GM19351 (cell line): ENCODE data around the gene ROPN1.

Experiments used
- ATAC-seq: cut with Tn5 transposase; IDR thresholded peaks from one replicate; pipeline ENCODE4 v1.9.1; 2021; ENCODE audit warnings: mild to moderate bottlenecking, moderate library complexity; ENCODE audit not compliant: unreplicated experiment

Gene ROPN1

DNA sequence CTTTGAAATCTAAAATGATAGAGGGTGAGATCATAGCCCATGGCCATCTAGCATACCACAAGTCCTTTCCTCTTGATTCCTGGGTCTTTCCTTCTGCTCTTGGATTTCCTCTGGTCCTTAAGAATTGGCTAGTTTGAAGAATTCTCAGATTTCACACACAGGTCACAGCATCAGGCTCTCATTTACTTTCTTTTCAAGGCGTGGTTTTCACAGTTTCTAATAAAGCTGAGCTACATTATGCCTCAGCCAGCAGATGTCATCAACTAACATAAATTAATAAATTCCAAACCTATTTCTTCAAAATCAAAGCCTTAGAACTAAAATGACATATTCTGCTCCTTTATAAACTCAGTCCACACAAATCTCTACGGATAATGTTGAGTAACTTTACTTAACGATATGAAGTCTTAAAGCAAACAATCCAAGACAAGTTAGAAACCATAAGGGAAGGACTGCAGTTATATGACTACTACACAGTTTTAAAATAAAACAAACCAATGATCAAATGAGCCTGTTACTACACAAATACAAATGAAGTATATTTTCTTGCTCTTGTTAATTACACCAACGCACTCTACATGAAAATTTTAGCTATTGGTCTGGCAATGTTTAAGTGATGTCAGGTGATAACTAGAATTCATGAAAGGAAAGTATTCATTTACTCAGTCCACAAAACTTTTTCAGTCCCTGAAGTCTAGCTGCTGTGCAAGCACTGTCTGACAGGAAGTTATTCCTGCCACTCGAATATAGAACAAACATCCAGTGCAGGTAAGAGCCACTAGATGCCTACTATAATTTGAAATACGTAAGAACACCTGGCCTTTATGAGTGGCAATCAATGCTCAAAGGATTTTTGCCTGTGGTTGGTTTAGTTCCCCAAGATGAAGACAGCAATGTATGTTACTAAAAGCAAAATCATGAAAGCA, 40.1 kb downstream of the ROPN1 start:
- no peak for ATAC-seq

DNA sequence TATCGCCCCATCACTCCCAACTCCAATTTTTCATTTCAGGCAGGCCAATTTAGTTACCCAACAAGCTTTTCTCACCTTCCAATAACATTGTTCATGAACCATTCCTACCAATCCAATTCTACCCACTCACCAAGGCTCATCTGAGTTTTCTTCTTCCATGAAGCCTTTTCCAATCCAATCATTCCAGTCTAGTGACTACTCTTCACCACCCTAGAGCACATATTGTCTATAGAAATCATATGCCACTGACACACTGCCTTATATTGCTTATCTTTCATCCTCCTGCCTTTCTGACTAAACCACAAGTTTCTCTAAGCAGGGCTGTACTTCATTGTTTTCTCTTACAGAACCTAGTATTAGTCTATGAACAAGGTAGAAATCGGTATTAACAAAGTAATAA, 42.3 kb downstream of the ROPN1 start:
- ATAC-seq: no peak

DNA sequence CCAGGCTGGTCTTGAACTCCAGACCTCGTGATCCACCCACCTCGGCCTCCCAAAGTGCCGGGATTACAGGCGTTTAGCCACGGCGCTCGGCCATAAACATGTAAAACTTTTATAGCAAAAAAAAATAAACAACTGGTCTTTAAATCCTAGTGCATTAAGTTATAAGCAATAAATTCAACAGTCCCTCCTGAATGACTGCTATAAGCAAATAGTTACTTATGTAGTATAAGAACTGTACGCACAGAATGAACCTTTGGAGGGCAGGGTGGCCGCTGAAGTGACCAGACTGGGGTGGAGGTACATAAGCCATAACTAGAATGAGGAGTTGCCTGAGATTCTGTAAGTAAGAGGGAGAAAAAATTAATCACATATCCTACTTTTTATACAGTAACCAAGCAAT, 43.5 kb downstream of the ROPN1 start:
- no peak for ATAC-seq

DNA sequence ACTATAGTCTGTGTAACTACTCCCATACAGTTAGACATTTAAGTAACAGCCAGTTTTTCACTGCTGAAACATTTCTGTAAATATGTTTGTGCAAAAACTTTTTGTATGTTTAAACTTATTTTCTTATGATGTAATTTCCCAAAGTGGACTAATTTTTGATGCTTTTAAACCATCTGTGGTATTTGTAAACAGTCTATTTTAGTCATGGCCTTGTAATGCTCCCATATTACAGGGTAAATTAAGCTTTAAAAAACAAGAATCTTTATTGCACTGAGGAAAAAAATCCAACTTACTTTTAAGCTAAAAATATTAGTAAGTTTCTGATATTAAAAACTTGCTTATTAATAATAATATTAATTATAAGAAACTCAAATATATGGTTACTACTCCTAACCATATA, 44.4 kb downstream of the ROPN1 start:
- ATAC-seq: no peak

DNA sequence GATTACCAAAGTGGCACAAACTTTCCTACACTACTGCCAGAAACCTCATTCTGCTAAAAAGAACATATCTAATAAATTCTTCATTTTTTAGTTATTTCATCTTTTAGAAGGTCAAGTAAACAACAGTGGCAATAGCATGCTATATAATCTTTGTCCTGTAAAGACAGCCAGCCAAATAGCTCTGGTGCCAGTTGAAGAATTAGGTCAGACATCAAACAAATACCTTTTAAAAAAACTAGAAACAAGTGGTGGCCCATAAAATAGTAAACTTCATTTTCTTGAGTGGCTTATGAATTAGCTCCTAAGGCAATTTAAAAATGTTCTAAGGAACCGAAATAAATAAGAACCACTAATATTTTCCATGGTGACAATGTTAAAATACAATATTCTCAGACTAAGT, 50.4 kb downstream of the ROPN1 start:
- no peak for ATAC-seq

DNA sequence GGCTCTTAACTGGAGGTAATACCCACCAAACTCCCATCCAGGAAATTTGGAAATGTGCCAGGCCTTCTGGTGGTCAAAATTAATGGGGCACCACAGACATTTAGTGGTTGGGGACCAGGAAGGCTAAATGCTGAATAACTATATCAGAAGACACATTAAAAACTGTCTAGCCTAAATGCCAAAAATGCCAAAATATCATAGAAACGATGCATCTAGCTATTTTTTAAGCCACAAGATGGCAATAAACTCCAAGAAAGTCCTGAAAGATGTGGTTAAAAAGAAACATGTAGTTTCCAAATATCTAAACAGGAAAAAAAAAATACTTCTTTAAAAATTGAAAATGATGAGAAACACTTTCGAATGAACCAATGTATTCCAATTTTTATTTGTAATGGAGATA, 50.8 kb downstream of the ROPN1 start:
- ATAC-seq: no peak

DNA sequence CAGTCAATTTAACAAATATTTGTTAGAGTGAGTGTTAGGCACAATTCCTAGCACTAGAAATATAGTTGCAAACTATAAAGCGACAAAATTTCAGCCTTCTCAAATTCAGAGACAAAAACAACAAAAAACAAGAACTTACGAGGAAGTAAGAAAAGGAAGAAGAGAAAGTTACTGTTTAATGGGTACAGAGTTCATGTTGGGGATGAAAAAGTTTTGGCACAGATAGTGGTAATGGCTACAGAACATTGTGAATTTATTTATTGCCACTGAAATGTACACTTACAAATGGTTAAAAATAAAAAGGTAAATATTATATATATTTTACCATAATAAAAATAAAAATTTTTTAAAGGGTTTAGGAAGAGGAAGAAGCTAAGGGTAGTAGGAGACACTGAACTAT, 52.2 kb downstream of the ROPN1 start:
- no peak for ATAC-seq

DNA sequence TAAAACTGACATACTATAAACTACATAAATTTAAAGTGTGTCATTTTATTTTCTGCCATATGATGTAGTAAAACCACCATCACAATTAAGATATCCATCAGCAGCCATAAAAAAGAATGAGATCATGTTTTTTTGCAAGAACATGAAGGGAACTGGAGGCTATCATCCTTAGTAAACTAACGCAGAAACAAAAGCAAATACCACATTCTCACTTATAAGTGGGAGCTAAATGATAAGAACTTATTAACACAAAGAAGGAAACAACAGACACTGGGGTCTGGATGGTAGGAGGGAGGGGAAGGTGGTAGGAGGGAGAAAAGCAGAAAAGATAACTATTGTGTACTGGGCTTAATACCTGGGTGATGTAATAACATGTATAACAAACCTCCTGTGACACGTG, 55.5 kb downstream of the ROPN1 start:
- no peak for ATAC-seq

DNA sequence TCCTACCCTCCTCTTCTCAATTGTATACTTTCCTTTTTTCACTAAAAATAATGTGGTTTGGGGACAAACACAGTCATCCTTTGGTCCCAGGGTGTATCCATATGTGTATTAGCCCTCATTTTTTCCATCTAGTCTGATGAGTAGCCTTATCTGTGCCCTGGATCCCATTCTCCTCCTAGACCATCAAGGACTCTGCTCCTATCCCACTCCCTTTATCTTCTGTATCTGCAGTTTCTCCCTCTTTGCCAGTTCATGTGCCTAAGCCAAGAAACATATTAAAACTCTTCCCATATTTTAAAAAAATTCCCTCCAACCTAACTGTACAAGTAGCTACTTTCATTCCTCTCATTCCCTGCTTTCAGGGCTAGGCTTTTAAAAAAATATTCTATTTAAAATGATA, 56.1 kb downstream of the ROPN1 start:
- no peak for ATAC-seq

GRCh38 chr3:123934250-123934649, 57.7 kb downstream of the ROPN1 start:
- ATAC-seq: no peak

- ATAC-seq: no peak
Observed at GRCh38 chr3:123930445-123930844, 61.5 kb downstream of the ROPN1 start.

DNA sequence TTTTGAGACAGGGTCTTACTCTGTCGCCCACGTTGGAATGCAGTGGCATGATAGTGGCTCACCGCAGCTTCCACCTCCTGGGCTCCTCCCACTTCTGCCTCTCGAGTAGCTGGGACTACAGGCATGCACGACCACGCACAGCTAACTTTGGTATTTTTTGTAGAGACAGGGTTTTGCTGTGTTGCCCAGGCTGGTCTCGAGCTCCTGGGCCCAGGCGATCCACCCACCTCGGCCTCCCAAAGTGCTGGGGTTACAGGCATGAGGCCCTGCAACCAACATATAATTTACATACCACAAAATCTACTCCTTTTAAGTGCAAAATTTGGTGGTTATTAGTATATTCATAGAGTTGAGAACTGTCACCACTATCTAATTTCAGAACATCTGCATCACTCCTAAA, 62.6 kb downstream of the ROPN1 start:
- ATAC-seq: no peak

GRCh38 chr3:123926396-123926795, 65.5 kb downstream of the ROPN1 start:
- no peak for ATAC-seq

- ATAC-seq: no peak
Observed at GRCh38 chr3:123920868-123921267, 71.1 kb downstream of the ROPN1 start.

GRCh38 chr3:123920383-123920782, 71.5 kb downstream of the ROPN1 start:
- no peak for ATAC-seq

DNA sequence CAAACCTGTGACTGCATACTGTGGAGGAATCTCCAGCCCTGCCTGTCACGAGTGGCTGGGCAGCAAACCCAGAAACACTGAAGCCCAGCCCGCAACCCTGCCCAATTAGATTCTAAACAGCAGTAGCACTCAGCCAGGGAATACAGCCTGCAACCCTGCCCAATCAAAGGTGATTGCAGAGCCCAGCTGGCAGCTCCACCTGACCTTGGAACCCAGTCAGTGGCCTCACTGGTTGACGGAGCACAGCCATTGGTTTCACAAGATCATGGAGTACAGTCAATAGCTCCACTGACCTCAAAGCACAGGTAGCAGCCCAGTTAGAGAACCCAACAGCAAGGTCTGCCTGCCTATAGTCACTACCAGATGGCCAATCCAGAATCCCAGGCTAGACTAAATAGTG, 72.6 kb downstream of the ROPN1 start:
- no peak for ATAC-seq
